ENCODE data around the gene FLT3.

Gene FLT3

GRCh38 chr13:27997904-27998522 is 102.4 kb downstream of the FLT3 start:
- TF ChIP-seq EZH2phosphoT487 (IDR thresholded peaks at IDR 0.05; ENCODE audit: low read depth) (no peak), CTCF (IDR thresholded peaks at IDR 0.05; ENCODE audit: low read depth, low read length) (peak; percentile 94)
- Histone ChIP-seq H4K20me1 (ENCODE audit: insufficient read depth, low read length) (no peaks in the 10 kb centered on the region), H3K4me3 (ENCODE audit: low read length) (no peak overlapping the region), H3K79me2 (ENCODE audit: low read length) (no peaks in the 10 kb centered on the region), H2AFZ (ENCODE audit: low read depth, low read length) (peak overlapping the region; percentile 67), H3K4me1 (ENCODE audit: low read length) (peaks cover 11% of the 10 kb centered on the region), H3K4me2 (ENCODE audit: low read length) (peak overlapping the region; percentile 28; the same call in 1 of the 2 replicates), H3K36me3 (replicated peaks; ENCODE audit: low read depth, low read length) (no peaks in the 10 kb centered on the region), H3K27ac (ENCODE audit: low read length) (peak overlapping the region; percentile 43), H3K9me3 (ENCODE audit: insufficient read depth, low read length) (no peaks in the 10 kb centered on the region), H3K9ac (ENCODE audit: low read length) (peak overlapping the region; percentile 15), H3K27me3 (ENCODE audit: low read depth, low read length) (no peaks in the 10 kb centered on the region)

- no peak for TF ChIP-seq EZH2phosphoT487 (IDR thresholded peaks at IDR 0.05; ENCODE audit: low read depth)
- Histone ChIP-seq H2AFZ (ENCODE audit: low read depth, low read length) (no peak overlapping the region), H3K36me3 (replicated peaks; ENCODE audit: low read depth, low read length) (no peaks in the 10 kb centered on the region), H3K4me2 (ENCODE audit: low read length) (no peak overlapping the region), H3K4me3 (ENCODE audit: low read length) (no peak overlapping the region), H3K79me2 (ENCODE audit: low read length) (no peaks in the 10 kb centered on the region), H3K27ac (ENCODE audit: low read length) (no peak overlapping the region), H3K27me3 (ENCODE audit: low read depth, low read length) (no peaks in the 10 kb centered on the region), H3K4me1 (ENCODE audit: low read length) (no peaks in the 10 kb centered on the region), H4K20me1 (ENCODE audit: insufficient read depth, low read length) (no peaks in the 10 kb centered on the region), H3K9me3 (ENCODE audit: insufficient read depth, low read length) (no peaks in the 10 kb centered on the region), H3K9ac (ENCODE audit: low read length) (no peak overlapping the region)
These were observed 108.5 kb downstream of the FLT3 start for GRCh38 chr13:27991881-27992280.

GRCh38 chr13:27988520-27988919 is 111.9 kb downstream of the FLT3 start, which contains the start of gene URAD:
Gene URAD, minus strand, starts transcription at chr13:27988693. Its CDS starts 56 bp downstream, at chr13:27988637.
- no peaks in the 10 kb centered on the region for H3K36me3 ChIP-seq (replicated peaks; ENCODE audit: low read depth, low read length)
- no peak within 1 kb of the TSS for H3K9ac ChIP-seq (ENCODE audit: low read length)
- no peak within 1 kb of the TSS for H3K4me3 ChIP-seq (ENCODE audit: low read length)
- H3K4me1 ChIP-seq (ENCODE audit: low read length) = 0 out of 2 replicates have a peak, but pooled peaks cover 5% of the 10 kb centered on the region
- TF ChIP-seq CTCF (IDR thresholded peaks at IDR 0.05; ENCODE audit: low read depth, low read length) (no peak), EZH2phosphoT487 (IDR thresholded peaks at IDR 0.05; ENCODE audit: low read depth) (no peak)
- no peaks in the 10 kb centered on the region for H3K9me3 ChIP-seq (ENCODE audit: insufficient read depth, low read length)
- no peaks in the 10 kb centered on the region for H3K27me3 ChIP-seq (ENCODE audit: low read depth, low read length)
- no peaks in the 10 kb centered on the region for H4K20me1 ChIP-seq (ENCODE audit: insufficient read depth, low read length)
- no peak within 1 kb of the TSS for H3K27ac ChIP-seq (ENCODE audit: low read length)
- no peak within 1 kb of the TSS for H3K4me2 ChIP-seq (ENCODE audit: low read length)
- no peak within 1 kb of the TSS for H2AFZ ChIP-seq (ENCODE audit: low read depth, low read length)
- H3K79me2 ChIP-seq (ENCODE audit: low read length) = no peaks in the 10 kb centered on the region

- H3K27me3 ChIP-seq (ENCODE audit: low read depth, low read length) = peaks cover 11% of the 10 kb centered on the region
These were observed 114.8 kb downstream of the FLT3 start for GRCh38 chr13:27985600-27985999.

More at GRCh38 chr13:27985600-27985999, 114.8 kb downstream of the FLT3 start:
- Histone ChIP-seq H2AFZ (ENCODE audit: low read depth, low read length) (no peak overlapping the region), H3K27ac (ENCODE audit: low read length) (no peak overlapping the region), H3K9ac (ENCODE audit: low read length) (no peak overlapping the region), H3K4me1 (ENCODE audit: low read length) (0 out of 2 replicates have a peak, but pooled peaks cover 5% of the 10 kb centered on the region), H3K4me3 (ENCODE audit: low read length) (no peak overlapping the region), H4K20me1 (ENCODE audit: insufficient read depth, low read length) (no peaks in the 10 kb centered on the region), H3K79me2 (ENCODE audit: low read length) (no peaks in the 10 kb centered on the region), H3K4me2 (ENCODE audit: low read length) (no peak overlapping the region), H3K9me3 (ENCODE audit: insufficient read depth, low read length) (no peaks in the 10 kb centered on the region), H3K36me3 (replicated peaks; ENCODE audit: low read depth, low read length) (no peaks in the 10 kb centered on the region)
- no peak for TF ChIP-seq CTCF (IDR thresholded peaks at IDR 0.05; ENCODE audit: low read depth, low read length)
- TF ChIP-seq EZH2phosphoT487 (IDR thresholded peaks at IDR 0.05; ENCODE audit: low read depth) = no peak

All from OCI-LY3 (cell line).